ENCODE data around the gene HDAC4. TPM values are rescaled to one million over a fixed set of nuclear protein-coding genes. Genes with fewer than 3 reads are reported as not detected.

The HDAC4 gene
- total and polyA plus RNA-seq, 2 donors from 2014 or later: 2.2 to 56.8 TPM

DNA sequence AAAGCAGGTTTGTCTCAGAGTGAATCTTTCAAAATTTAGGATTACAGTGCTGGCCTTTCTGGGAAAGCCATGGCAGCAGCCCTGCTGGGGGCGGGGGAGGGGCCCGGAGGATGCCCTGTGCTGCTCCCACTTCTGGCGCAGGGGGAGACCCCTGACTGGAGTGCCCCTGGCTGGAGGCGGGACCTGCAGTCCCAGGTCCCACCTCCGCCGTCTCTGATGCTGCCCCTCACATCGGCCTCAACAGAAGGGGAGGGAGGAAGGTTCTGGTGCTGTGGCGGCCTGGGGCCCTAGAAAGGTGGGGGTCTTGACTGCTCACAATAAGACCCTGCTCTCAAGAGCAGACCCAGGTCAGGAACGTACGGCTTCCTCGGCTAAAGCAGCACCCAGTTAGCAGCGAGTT lies 336.6 kb downstream of the HDAC4 start:
- Histone ChIP-seq H3K9ac (ENCODE audit: low read length in 3 of 3) (no peak overlapping the region), H3K4me3 (ENCODE audit: low read length in 3 of 3) (no peak overlapping the region), H3K4me1 (ENCODE audit: control insufficient read depth in 2 of 3, insufficient read depth in 2 of 3, low read depth in 1 of 3, low read length in 3 of 3) (no peaks in the 10 kb centered on the region), H3K9me3 (ENCODE audit: control insufficient read depth in 2 of 3, insufficient read depth in 1 of 3, low read length in 3 of 3) (no peaks in the 10 kb centered on the region), H3K36me3 (ENCODE audit: control insufficient read depth in 2 of 3, insufficient read depth in 3 of 3, low read length in 3 of 3) (peaks cover 0 to 18% (median 8%) of the 10 kb centered on the region in 3 donors), H3K27ac (ENCODE audit: low read depth in 2 of 2, low read length in 2 of 2) (no peak overlapping the region), H3K27me3 (ENCODE audit: control insufficient read depth, insufficient read depth, low read length) (no peaks in the 10 kb centered on the region)
- intact Hi-C loops (cut with DNase I): no loop called here
- TF ChIP-seq, protein P1, sequence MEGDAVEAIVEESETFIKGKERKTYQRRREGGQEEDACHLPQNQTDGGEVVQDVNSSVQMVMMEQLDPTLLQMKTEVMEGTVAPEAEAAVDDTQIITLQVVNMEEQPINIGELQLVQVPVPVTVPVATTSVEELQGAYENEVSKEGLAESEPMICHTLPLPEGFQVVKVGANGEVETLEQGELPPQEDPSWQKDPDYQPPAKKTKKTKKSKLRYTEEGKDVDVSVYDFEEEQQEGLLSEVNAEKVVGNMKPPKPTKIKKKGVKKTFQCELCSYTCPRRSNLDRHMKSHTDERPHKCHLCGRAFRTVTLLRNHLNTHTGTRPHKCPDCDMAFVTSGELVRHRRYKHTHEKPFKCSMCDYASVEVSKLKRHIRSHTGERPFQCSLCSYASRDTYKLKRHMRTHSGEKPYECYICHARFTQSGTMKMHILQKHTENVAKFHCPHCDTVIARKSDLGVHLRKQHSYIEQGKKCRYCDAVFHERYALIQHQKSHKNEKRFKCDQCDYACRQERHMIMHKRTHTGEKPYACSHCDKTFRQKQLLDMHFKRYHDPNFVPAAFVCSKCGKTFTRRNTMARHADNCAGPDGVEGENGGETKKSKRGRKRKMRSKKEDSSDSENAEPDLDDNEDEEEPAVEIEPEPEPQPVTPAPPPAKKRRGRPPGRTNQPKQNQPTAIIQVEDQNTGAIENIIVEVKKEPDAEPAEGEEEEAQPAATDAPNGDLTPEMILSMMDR (IDR thresholded peaks at IDR 0.05; ENCODE audit: borderline replicate concordance, extremely low read depth, insufficient read depth): no peak
- DNase-seq: peak in 1 of 5 donors; percentile 66
- FAIRE-seq: no peak

DNA sequence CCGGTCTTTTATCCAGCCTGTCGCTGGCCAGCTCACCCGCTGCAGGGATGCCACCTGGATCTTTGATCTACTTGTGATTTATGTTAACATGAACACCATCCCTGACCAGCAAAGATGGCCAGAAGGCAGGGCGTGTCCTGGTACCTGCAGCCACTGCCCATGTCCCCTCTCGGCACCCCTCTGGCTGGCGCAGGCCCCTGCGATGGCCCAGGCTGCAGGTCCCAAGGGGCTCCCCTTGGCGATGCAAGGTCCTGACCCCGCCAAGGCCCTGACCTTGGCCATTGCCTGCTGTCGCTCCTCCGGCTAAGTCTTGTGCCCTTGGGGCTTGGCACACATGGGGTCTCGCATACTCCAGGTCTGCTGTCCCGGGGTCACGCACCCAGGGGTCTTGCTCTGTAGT lies 338.1 kb downstream of the HDAC4 start:
- intact Hi-C loops (cut with DNase I): no loop called here
- no peaks in the 10 kb centered on the region for H3K4me1 ChIP-seq (ENCODE audit: control insufficient read depth in 2 of 3, insufficient read depth in 2 of 3, low read depth in 1 of 3, low read length in 3 of 3)
- TF ChIP-seq, protein P1 (IDR thresholded peaks at IDR 0.05; ENCODE audit: borderline replicate concordance, extremely low read depth, insufficient read depth): no peak
- H3K9ac ChIP-seq (ENCODE audit: low read length in 3 of 3): no peak overlapping the region
- peaks cover 0 to 2% (median 0%) of the 10 kb centered on the region in 3 donors for H3K9me3 ChIP-seq (ENCODE audit: control insufficient read depth in 2 of 3, insufficient read depth in 1 of 3, low read length in 3 of 3)
- FAIRE-seq (no peak), DNase-seq (peak in 1 of 5 donors; percentile 66)
- H3K36me3 ChIP-seq (ENCODE audit: control insufficient read depth in 2 of 3, insufficient read depth in 3 of 3, low read length in 3 of 3): peaks cover 0 to 13% (median 10%) of the 10 kb centered on the region in 3 donors
- H3K27ac ChIP-seq (ENCODE audit: low read depth in 2 of 2, low read length in 2 of 2): no peak overlapping the region
- no peaks in the 10 kb centered on the region for H3K27me3 ChIP-seq (ENCODE audit: control insufficient read depth, insufficient read depth, low read length)
- H3K4me3 ChIP-seq (ENCODE audit: low read length in 3 of 3): no peak overlapping the region

DNA sequence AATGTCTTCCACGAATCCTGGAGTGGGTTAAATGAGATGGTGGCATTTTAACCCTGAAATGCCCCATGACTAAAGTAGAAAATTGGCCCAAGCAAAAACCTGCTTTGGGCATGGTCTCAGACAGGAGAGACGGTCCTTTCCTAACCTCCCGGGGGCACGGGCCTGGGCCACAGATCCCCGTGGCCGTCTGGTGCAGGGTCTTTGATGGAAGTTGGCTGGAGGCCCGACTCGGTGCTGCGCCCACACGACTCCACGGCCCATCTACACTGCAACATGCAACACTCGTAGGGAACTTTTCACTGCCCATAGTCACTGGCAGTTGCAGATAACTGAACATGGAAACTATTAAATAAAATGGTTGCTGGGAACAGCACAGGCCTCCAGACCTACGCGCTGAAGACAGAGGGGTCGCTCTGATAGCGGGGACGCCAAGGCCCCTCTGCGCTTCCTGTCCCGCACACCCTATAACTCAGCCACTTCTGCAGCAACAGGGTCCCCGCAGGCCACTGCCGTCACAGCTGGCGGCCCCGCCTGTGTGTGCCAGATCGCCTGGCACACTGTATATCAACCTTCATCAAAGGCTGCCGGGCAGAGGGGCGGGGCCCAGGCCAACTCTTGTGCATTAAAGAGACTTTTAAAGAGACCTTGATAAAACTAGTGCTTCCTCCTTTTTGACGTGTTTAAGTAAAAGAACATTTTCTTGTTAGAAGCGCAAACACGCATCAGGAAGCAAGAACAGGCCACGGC lies 338.8 kb downstream of the HDAC4 start:
- intact Hi-C loops (cut with DNase I): no loop called here
- Histone ChIP-seq H3K9ac (ENCODE audit: low read length in 3 of 3) (no peak overlapping the region), H3K36me3 (ENCODE audit: control insufficient read depth in 2 of 3, insufficient read depth in 3 of 3, low read length in 3 of 3) (peaks cover 2 to 13% (median 10%) of the 10 kb centered on the region in 3 donors), H3K9me3 (ENCODE audit: control insufficient read depth in 2 of 3, insufficient read depth in 1 of 3, low read length in 3 of 3) (peaks cover 0 to 6% (median 0%) of the 10 kb centered on the region in 3 donors), H3K27me3 (ENCODE audit: control insufficient read depth, insufficient read depth, low read length) (no peaks in the 10 kb centered on the region), H3K27ac (ENCODE audit: low read depth in 2 of 2, low read length in 2 of 2) (no peak overlapping the region), H3K4me1 (ENCODE audit: control insufficient read depth in 2 of 3, insufficient read depth in 2 of 3, low read depth in 1 of 3, low read length in 3 of 3) (no peaks in the 10 kb centered on the region), H3K4me3 (ENCODE audit: low read length in 3 of 3) (no peak overlapping the region)
- TF ChIP-seq, protein P1 (IDR thresholded peaks at IDR 0.05; ENCODE audit: borderline replicate concordance, extremely low read depth, insufficient read depth): no peak
- no peak for FAIRE-seq
- peak in 3 of 5 donors; percentile 29 to 57 (median 37) for DNase-seq
